ENCODE results near the gene ALKBH3. TPM values are rescaled to one million over a fixed set of nuclear protein-coding genes. Genes with fewer than 3 reads are reported as not detected.

The ALKBH3 gene
- polyA plus RNA-seq, 1 of the 3 experiments (the other 2 are of a cell fraction) = 27.0 TPM

- TF ChIP-seq RCOR1 (IDR thresholded peaks at IDR 0.05; ENCODE audit: low read length) (peak; percentile 52; the same call in 1 of the 2 replicates), YY1 (IDR thresholded peaks at IDR 0.05; ENCODE audit: low read depth) (no peak), RXRA (IDR thresholded peaks at IDR 0.05; ENCODE audit: borderline replicate concordance, low read depth) (no peak), REST (IDR thresholded peaks at IDR 0.05; ENCODE audit: low read depth, low read length) (no peak), EP300 (IDR thresholded peaks at IDR 0.05; ENCODE audit: borderline replicate concordance in 1 of 2, low read depth in 1 of 2, low read length in 1 of 2) (peak in 1 of 2 experiments; percentile 73; a peak in 2 of 4 replicates), ELF1 (IDR thresholded peaks at IDR 0.05) (no peak), SIN3A (IDR thresholded peaks at IDR 0.05; ENCODE audit: borderline replicate concordance, low read depth, low read length) (no peak), CHD2 (IDR thresholded peaks at IDR 0.05; ENCODE audit: low read length, partially characterized antibody) (no peak), ZBTB33 (IDR thresholded peaks at IDR 0.05; ENCODE audit: borderline replicate concordance, low read depth) (no peak), USF2 (IDR thresholded peaks at IDR 0.05; ENCODE audit: borderline replicate concordance, low read depth, low read length) (no peak), RFX5 (IDR thresholded peaks at IDR 0.05; ENCODE audit: low read length) (no peak), IRF3 (IDR thresholded peaks at IDR 0.05; ENCODE audit: low read depth, low read length) (no peak), MXI1 (IDR thresholded peaks at IDR 0.05; ENCODE audit: low read depth, low read length) (no peak), TEAD4 (IDR thresholded peaks at IDR 0.05; ENCODE audit: borderline replicate concordance, insufficient read depth) (no peak), GABPA (IDR thresholded peaks at IDR 0.05; ENCODE audit: low read depth) (no peak)
Measured at GRCh38 chr11:43924112-43924855, 43.7 kb downstream of the ALKBH3 start (continued).

Data from SK-N-SH (cell line).